ENCODE data around the gene PRB4. TPM values are rescaled to one million over a fixed set of nuclear protein-coding genes. Genes with fewer than 3 reads are reported as not detected.

PRB4 gene
- total RNA-seq (2022; extraction: Qiagen RNA extraction; ENCODE audit: low read depth), result not detected in 5 replicates

DNA sequence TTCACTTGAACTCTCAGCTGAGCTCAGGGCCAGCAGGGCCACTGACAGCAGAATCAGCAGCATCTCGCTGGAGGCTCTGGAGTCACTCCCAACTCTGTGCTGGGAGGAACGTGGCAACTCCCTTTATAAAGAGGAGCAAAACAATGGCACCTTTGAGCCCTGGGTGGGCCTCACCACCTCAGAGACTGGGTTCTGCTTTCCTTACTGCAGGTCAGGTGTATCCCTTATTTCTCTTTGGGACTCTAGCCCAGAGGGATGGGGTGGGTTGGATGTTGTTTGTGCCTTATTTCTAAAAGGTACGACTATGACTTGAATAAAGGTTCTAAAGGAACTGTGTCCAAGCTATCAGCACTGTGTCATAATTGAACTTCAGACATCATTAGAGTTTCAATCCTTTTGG lies at the start of gene PRB4:
PRB4 (minus strand) TSS at position 101 of the 400 bp plus-strand sequence; CDS start at position 63, 38 bp downstream.

DNA sequence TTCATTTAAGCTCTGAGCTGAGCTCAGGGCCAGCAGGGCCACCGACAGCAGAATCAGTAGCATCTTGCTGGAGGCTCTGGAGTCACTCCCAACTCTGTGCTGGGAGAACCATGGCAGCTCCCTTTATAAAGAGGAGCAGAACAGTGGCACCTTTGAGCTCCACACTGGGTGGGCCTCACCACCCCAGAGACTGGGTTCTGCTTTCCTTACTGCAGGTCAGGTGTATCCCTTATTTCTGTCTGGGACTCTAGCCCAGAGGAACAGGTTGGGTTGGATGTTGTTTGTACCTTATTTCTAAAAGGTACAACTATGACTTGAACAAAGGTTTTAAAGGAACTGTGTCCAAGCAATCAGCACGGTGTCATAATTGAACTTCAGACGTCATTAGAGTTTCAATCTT lies 40.6 kb downstream of the PRB4 start, which contains the start of gene PRB3:
PRB3 (minus strand) TSS at position 101 of the 400 bp plus-strand sequence; CDS start at position 63, 38 bp downstream.

Other genes with a start within 250 kb of the PRB4 start
- not detected in 5 replicates for gene TAS2R46, start 248.1 kb downstream of the PRB4 start, total RNA-seq (2022; extraction: Qiagen RNA extraction; ENCODE audit: low read depth)
- not detected in 5 replicates for gene TAS2R43, start 218.1 kb downstream of the PRB4 start, total RNA-seq (2022; extraction: Qiagen RNA extraction; ENCODE audit: low read depth)
- not detected in 5 replicates for gene TAS2R30, start 175.8 kb downstream of the PRB4 start, total RNA-seq (2022; extraction: Qiagen RNA extraction; ENCODE audit: low read depth)
- 6.6 to 9.2 TPM (median 8.7 TPM) in 5 replicates for gene SMIM10L1, start 139.2 kb downstream of the PRB4 start, total RNA-seq (2022; extraction: Qiagen RNA extraction; ENCODE audit: low read depth)
- gene TAS2R42, start 123.5 kb downstream of the PRB4 start, total RNA-seq (2022; extraction: Qiagen RNA extraction; ENCODE audit: low read depth), result not detected in 5 replicates
- not detected in 5 replicates for gene PRB3, start 40.7 kb downstream of the PRB4 start, total RNA-seq (2022; extraction: Qiagen RNA extraction; ENCODE audit: low read depth)
- gene PRB2, start 85.1 kb upstream of the PRB4 start, total RNA-seq (2022; extraction: Qiagen RNA extraction; ENCODE audit: low read depth), result not detected in 5 replicates

Measured in A549 treated with RU486 at 1 μM for 4 hours (cell line).